Measurements from ENCODE around the gene GNG7. TPM values are rescaled to one million over a fixed set of nuclear protein-coding genes. Genes with fewer than 3 reads are reported as not detected.

Gene GNG7
- total RNA-seq, 2 donors from 2014 or later, result 12.3 to 12.4 TPM

DNA sequence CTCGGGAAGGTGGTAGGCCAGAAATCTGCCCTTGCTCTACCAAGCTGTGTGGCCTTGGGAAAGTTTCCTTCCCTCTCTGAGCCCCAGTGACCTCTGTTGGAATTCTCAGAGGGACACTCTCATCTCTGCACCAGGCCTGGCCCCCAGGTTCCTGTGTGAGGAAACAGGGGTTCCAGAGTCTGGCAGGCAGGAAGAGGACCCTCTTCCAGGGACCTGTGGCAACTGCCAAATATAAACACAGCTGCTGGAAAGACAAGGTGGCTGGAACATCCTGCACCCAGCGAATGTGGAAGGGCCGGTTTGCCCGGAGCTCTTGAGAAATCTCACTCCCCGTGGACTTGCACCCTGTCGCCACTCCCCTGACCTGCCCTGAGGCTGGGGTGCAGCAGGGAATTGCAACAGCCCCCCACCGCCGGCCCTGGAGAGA is 173.8 kb downstream of the GNG7 start:
- Mint-ChIP-seq H3K4me1 (peaks cover 5% of the 10 kb centered on the region), H3K27ac (no peak overlapping the region), H3K9me3 (peaks cover 3% of the 10 kb centered on the region), H3K27me3 (ENCODE audit: insufficient read depth) (no peaks in the 10 kb centered on the region), H3K36me3 (ENCODE audit: low read depth) (no peaks in the 10 kb centered on the region), H3K4me3 (no peak overlapping the region)
- peaks cover 17% of the 10 kb centered on the region for H3K9me3 ChIP-seq (ENCODE audit: control insufficient read depth, low read length)
- DNase-seq, result no peak
- TF ChIP-seq CTCF (conservative IDR thresholded peaks at IDR 0.05), result no peak
- no peaks in the 10 kb centered on the region for H3K27me3 ChIP-seq (ENCODE audit: control insufficient read depth, insufficient read depth, low read length, poor library complexity, severe bottlenecking)
- H3K9ac ChIP-seq (ENCODE audit: extremely low read depth, low read length, poor library complexity, severe bottlenecking), result no peak overlapping the region
- no peak overlapping the region for H3K27ac ChIP-seq (ENCODE audit: low read depth, low read length)
- 87 to 90% methylated on average over 5 to 8 of the region's 8 CpGs for WGBS, 2 experiments (ENCODE audit: insufficient coverage in 1 of 2, insufficient read length in 1 of 2)
- H3K4me1 ChIP-seq (ENCODE audit: control insufficient read depth, insufficient read depth, low read length), result no peaks in the 10 kb centered on the region
- no peak overlapping the region for H3K4me3 ChIP-seq (ENCODE audit: low read length)
- no peaks in the 10 kb centered on the region for H3K36me3 ChIP-seq (ENCODE audit: control insufficient read depth, insufficient read depth, low read length)

GRCh38 chr19:2527686-2528085 is 174.8 kb downstream of the GNG7 start:
- Mint-ChIP-seq H3K27ac (no peak overlapping the region), H3K4me1 (no peaks in the 10 kb centered on the region), H3K9me3 (peaks cover 3% of the 10 kb centered on the region), H3K27me3 (ENCODE audit: insufficient read depth) (no peaks in the 10 kb centered on the region), H3K36me3 (ENCODE audit: low read depth) (no peaks in the 10 kb centered on the region), H3K4me3 (no peak overlapping the region)
- TF ChIP-seq CTCF (conservative IDR thresholded peaks at IDR 0.05), result no peak
- DNase-seq, result no peak
- H3K4me1 ChIP-seq (ENCODE audit: control insufficient read depth, insufficient read depth, low read length), result no peaks in the 10 kb centered on the region
- peaks cover 10% of the 10 kb centered on the region for H3K9me3 ChIP-seq (ENCODE audit: control insufficient read depth, low read length)
- H3K36me3 ChIP-seq (ENCODE audit: control insufficient read depth, insufficient read depth, low read length), result no peaks in the 10 kb centered on the region
- H3K27ac ChIP-seq (ENCODE audit: low read depth, low read length), result no peak overlapping the region
- H3K27me3 ChIP-seq (ENCODE audit: control insufficient read depth, insufficient read depth, low read length, poor library complexity, severe bottlenecking), result no peaks in the 10 kb centered on the region
- no peak overlapping the region for H3K4me3 ChIP-seq (ENCODE audit: low read length)
- H3K9ac ChIP-seq (ENCODE audit: extremely low read depth, low read length, poor library complexity, severe bottlenecking), result no peak overlapping the region
- WGBS, 2 experiments (ENCODE audit: insufficient coverage in 1 of 2, insufficient read length in 1 of 2), result 92 to 94% methylated on average over 3 to 4 of the region's 4 CpGs

DNA sequence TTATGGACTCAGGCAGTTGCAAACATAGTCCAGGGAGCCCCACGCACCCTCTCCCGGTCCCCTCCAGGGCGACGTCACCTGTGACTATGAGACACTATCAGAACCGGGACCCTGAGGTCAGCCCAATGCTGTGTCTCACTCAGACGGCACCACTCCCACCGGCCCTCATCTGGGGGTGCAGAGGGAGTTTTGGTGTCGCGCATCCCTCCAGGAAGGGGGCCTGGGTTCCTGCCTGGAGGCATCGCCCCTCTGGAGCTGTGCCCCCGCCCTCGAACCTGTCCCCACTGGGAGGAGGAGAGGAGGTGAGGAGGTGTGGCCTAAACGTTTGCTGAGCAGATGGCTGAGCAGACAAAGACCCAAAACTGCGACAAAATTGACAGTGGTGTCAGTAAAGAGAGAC is 175.3 kb downstream of the GNG7 start:
- H3K4me3 Mint-ChIP-seq, result no peak overlapping the region

More for the DNA sequence above, 175.3 kb downstream of the GNG7 start:
- Histone ChIP-seq H3K4me1 (ENCODE audit: control insufficient read depth, insufficient read depth, low read length) (no peaks in the 10 kb centered on the region), H3K36me3 (ENCODE audit: control insufficient read depth, insufficient read depth, low read length) (no peaks in the 10 kb centered on the region), H3K27ac (ENCODE audit: low read depth, low read length) (no peak overlapping the region), H3K9me3 (ENCODE audit: control insufficient read depth, low read length) (peaks cover 5% of the 10 kb centered on the region), H3K4me3 (ENCODE audit: low read length) (no peak overlapping the region), H3K27me3 (ENCODE audit: control insufficient read depth, insufficient read depth, low read length, poor library complexity, severe bottlenecking) (no peaks in the 10 kb centered on the region), H3K9ac (ENCODE audit: extremely low read depth, low read length, poor library complexity, severe bottlenecking) (no peak overlapping the region)
- no peaks in the 10 kb centered on the region for H3K27me3 Mint-ChIP-seq (ENCODE audit: insufficient read depth)
- no peaks in the 10 kb centered on the region for H3K4me1 Mint-ChIP-seq
- peaks cover under 1% of the 10 kb centered on the region for H3K9me3 Mint-ChIP-seq
- 89% methylated on average over 6 to 14 of the region's 14 CpGs for WGBS, 2 experiments (ENCODE audit: insufficient coverage in 1 of 2, insufficient read length in 1 of 2)
- H3K36me3 Mint-ChIP-seq (ENCODE audit: low read depth), result no peaks in the 10 kb centered on the region
- no peak for DNase-seq
- TF ChIP-seq CTCF (conservative IDR thresholded peaks at IDR 0.05), result no peak
- H3K27ac Mint-ChIP-seq, result no peak overlapping the region
